Amygdala (tissue), 56 donors: Measurements from ENCODE around the gene PTPRD.

Source experiments
- DNase-seq, 56 donors: peaks; one replicate each; lab custom pipeline; 2025; lab: John Stamatoyannopoulos, UW

The PTPRD gene

DNA sequence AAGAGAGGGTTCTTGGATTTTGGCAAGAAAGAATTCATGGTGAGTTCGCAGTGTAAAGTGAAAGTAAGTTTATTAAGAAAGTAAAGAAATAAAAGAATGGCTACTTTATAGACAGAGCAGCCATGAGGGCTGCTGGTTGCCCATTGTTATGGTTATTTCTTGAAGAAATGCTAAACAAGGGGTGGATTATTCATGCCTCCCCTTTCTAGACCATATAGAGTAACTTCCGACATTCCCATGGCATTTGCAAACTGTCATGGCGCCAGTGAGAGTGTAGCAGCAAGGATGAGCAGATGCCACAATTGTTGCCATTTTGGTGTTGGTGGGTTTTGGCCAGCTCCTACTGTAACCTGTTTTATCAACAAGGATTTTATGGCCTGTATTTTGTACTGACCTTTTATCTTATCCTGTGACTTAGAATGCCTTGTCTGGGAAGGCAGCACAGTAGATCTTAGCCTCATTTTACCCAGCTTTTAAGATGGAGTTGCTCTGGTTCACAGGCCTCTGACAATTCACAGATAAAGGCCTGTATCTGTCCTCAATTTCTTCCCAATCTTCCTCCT lies 1787.1 kb downstream of the PTPRD start:
- DNase-seq = no peak

DNA sequence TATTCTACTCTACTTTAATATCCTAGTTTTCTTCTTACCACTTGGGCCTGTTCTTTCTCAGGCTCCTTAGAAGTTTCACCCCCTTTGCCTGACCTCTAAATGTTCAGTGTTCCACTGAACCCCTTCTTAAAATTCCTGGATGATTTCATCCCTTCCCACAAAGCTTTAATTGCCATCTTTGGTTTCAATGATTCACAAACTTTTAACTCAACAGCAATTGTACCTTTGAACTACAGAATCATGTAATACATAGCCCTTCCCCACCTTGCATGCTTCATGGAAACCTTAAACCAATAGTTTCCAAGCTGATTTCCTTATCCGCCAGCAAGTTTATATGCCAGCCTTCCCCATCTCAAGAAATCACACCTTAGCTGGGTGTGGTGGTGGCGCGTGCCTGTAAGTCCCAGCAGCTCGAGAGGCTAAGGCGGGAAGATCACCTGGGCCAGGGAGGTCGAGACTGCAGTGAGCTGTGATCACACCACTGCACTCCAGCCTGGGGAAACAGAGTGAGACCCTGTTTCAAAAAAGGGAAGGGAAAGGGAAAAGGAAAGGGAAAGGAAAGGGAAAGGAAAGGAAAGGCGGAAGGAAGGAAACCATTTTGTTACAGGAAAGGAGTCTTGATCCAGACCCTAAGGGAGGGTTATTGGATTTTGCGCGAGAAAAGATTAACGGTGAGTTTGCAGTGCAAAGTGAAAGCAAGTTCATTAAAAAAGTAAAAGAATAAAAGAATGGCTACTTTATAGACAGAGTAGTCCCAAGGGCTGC lies 1789.5 kb downstream of the PTPRD start:
- no peak for DNase-seq

DNA sequence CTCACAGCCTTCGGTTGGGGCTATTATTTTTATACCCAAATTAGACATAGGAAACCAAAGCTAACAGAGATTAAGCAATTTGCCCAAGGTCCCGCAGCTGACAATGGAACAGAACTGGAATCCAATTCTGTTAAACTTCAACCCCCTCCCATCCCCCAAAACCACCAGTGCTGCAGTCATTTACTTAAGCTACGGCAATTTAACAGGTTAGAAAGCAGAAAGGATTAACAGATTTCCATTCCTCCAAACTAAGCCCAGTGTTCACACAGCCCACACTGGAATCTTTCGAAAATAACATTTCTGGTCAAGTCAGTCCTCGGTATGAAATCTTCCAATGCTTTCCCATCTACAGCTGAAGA lies 1790.2 kb downstream of the PTPRD start:
- DNase-seq = no peak

DNA sequence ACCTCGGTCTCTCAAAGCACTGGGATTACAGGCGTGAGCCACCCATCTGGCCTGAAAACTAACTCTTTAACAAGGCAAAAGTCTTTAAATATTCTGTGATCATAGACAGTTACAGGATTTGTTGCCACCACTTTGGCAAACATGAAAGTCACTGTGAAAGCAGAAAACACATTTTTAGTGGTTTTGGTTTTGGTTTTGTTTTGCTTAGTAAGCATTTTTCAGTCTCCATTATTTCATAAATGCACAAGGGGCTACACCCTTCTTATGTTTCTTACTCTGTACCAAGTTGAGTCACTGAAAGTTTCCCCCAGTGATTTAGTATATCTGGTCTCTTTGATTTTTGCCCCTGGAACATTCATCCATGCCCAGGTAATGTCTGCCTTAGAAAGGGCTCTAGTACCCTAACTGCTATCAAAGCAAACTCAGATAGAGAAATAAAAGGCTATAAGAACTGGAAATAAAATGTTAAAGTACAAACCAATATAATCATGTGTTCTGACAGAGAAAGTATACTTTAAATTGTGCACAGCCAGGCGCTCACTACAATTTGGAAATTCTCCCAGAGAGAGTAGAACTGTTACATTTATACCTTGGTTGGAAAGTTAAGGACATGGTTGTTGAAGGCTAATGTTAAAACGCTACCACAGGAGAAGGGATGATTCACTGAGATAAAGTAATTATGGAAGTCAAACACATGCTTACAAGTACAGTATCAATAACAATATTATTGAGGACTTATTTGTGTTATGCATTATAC lies 1790.7 kb downstream of the PTPRD start:
- DNase-seq = no peak

- no peak for DNase-seq
These were observed 1795.5 kb downstream of the PTPRD start for GRCh38 chr9:8817335-8817734.

DNA sequence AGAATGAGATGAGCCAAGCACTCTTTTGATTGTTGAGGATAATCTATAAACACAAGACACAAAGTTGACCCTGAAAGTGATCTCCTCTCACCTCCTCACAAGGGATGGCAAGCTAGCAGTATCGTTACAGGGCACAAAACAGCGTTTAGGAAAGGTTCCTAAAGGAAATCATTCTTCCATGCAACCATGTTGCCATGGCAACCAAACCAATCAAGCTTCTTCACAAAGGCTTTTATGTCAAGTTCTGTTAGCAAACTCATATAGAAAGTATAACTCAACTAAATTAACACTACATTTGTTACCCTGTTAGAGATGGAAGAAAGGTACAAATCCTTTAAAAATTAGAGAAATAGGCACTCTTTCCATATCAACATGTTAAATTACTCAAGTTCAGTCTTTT lies 1796.4 kb downstream of the PTPRD start:
- peak in 1 of 56 donors; percentile 13 for DNase-seq

- DNase-seq = no peak
These were observed 1796.9 kb downstream of the PTPRD start for GRCh38 chr9:8815931-8816330.

- no peak for DNase-seq
These were observed 1797.6 kb downstream of the PTPRD start for GRCh38 chr9:8815219-8815618.

- DNase-seq = no peak
These were observed 1799.9 kb downstream of the PTPRD start for GRCh38 chr9:8812888-8813287.

GRCh38 chr9:8809741-8810140 lies 1803.1 kb downstream of the PTPRD start:
- DNase-seq = no peak

- DNase-seq = no peak
These were observed 1806.7 kb downstream of the PTPRD start for GRCh38 chr9:8806150-8806549.

GRCh38 chr9:8804613-8805012 lies 1808.2 kb downstream of the PTPRD start:
- DNase-seq = no peak

GRCh38 chr9:8802242-8802641 lies 1810.6 kb downstream of the PTPRD start:
- no peak for DNase-seq

DNA sequence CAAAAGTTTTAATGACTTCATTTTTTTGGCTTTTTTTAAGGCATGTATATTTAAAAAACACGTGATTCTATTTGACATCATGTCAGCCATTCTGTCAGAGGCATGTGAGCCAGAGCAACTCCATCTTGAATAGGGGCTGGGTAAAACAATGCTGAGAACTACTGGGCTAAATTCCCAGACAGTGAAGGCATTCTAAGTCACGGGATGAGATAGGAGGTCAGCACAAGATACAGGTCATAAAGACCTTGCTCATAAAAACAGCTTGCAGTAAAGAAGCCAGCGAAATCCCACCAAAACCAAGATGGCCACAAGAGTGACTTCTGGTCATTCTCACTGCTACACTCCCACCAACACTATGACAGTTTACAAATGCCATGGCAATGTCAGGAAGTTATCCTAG lies 1812.6 kb downstream of the PTPRD start:
- no peak for DNase-seq

GRCh38 chr9:8799615-8800014 lies 1813.2 kb downstream of the PTPRD start:
- DNase-seq = no peak

GRCh38 chr9:8799206-8799605 lies 1813.6 kb downstream of the PTPRD start:
- no peak for DNase-seq

GRCh38 chr9:8784838-8785237 lies 1828.0 kb downstream of the PTPRD start:
- no peak for DNase-seq

- no peak for DNase-seq
These were observed 1828.9 kb downstream of the PTPRD start for GRCh38 chr9:8783941-8784340.

DNA sequence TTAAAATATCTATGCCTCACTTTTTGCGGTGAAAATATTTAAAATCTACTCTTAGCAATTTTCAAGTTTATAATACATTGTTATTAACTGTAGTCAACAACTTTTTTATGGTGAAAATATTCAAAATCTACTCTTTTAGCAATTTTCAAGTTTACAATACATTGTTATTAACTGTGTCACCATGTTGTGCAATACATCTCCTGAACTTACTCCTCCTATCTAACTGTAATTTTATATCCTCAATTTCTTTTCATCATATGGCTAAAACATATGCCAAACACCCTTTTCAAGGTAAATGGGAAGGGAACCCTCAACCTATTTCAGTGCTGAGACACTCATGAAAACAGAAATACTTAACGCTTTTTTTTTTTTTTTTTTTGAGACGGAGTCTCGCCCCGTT lies 1830.6 kb downstream of the PTPRD start:
- no peak for DNase-seq

- DNase-seq = no peak
These were observed 1831.3 kb downstream of the PTPRD start for GRCh38 chr9:8781458-8781857.

DNA sequence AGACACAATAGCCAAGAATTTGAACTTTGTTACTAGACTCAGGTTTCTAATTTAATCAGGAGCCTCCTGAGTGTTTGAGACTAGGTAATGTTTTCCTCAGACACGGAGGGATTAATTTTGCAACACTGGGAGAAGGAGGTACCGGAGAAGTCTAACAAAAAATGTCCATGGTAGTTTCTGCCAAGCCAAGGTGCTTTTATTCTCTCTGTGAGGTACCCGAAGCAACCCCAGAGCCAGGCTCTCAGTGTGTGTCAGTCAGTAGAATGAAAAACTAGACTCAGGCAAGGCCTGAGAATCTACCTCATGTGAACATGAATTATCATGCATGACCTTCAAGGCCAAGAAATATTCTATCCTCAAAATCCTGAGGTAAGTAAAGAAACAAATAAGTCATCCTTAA lies 1832.4 kb downstream of the PTPRD start:
- DNase-seq = no peak

DNA sequence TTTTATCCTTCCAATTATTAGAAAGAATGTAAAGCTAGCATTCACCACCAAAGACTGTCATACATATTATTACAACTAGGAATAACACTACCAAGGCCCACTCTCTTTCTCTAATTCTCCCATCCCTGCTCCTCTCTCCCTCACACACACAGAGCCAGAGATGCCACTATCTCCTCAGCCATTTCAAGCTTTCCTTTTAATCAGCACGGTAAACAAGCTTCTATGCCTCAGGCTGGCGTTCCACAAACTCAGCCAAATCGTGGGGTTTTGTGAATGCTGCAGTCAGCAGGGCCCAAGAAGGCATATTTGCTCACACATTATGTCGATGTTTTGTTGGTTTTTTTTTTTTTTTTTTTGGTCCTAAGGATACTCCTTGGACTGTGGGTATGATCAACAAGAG lies 1833.3 kb downstream of the PTPRD start:
- DNase-seq = peak in 2 of 56 donors; percentile 2 to 7
